Spinal cord (tissue), 10 donors: ENCODE measurements around the gene BCAS1. TPM values are rescaled to one million over a fixed set of nuclear protein-coding genes. Genes with fewer than 3 reads are reported as not detected.

Experiments
- DNase-seq, 6 donors: peaks; one replicate each; pipeline versions ENCODE4 v3.0.0 to v3.0.0-alpha.2; 2013 to 2015; ENCODE audit warnings: low spot score in 6 of 6, low read depth in 4 of 6
- H3K27ac ChIP-seq: one replicate; pipeline ENCODE4 v1.5.1; 2013; ENCODE audit warnings: low read depth, low read length, control low read depth
- H3K27me3 ChIP-seq: one replicate; pipeline ENCODE4 v1.6.1; 2013; ENCODE audit warnings: low read length; ENCODE audit not compliant: control insufficient read depth, insufficient read depth
- H3K36me3 ChIP-seq: one replicate; pipeline ENCODE4 v1.6.1; 2013; ENCODE audit warnings: low read length; ENCODE audit not compliant: control insufficient read depth, insufficient read depth
- H3K4me1 ChIP-seq: one replicate; pipeline ENCODE4 v1.6.1; 2013; ENCODE audit warnings: low read length; ENCODE audit not compliant: control insufficient read depth, insufficient read depth
- H3K4me3 ChIP-seq: one replicate; pipeline ENCODE4 v1.5.1; 2013; ENCODE audit warnings: low read depth, low read length, control low read depth
- H3K9me3 ChIP-seq: one replicate; pipeline ENCODE4 v1.6.1; 2013; ENCODE audit warnings: low read length; ENCODE audit not compliant: control insufficient read depth, insufficient read depth
- WGBS: methylation state at CpG from one replicate; pipeline ENCODE4 v1.1.5; 2013; ENCODE audit warnings: missing lambda C conversion rate; ENCODE audit not compliant: insufficient coverage; 5-methylcytosine and 5-hydroxymethylcytosine counted together
- polyA plus RNA-seq, 2 donors: library from polyadenylated mRNA; unstranded; fragments of 120-200 nt; gene quantifications; one replicate each; pipeline ENCODE4 v1.2.1, GENCODE V29; 2013; ENCODE audit not compliant: insufficient read length in 2 of 2
- total RNA-seq, 2 donors: library from RNA; depleted of rRNA in 1 of 2; stranded (reverse); fragments of 120-200 nt in 1 of 2; fragments of >200 nt in 1 of 2; gene quantifications; one replicate each; pipeline versions ENCODE4 v1.2.3 to v1.2.4, GENCODE V29; 2013 to 2014
- donor health status: healthy.

The BCAS1 gene
- total and polyA plus RNA-seq, 4 donors = 93.3 to 402 (median 189) TPM

GRCh38 chr20:54068966-54069365 is 1.4 kb downstream of the BCAS1 start:
- no peaks in the 10 kb centered on the region for H3K36me3 ChIP-seq
- H3K4me1 ChIP-seq = peaks cover 6% of the 10 kb centered on the region
- H3K27ac ChIP-seq = no peak overlapping the region
- H3K4me3 ChIP-seq = no peak overlapping the region
- WGBS = 87% methylated on average over 3 of the region's 5 CpGs
- no peaks in the 10 kb centered on the region for H3K27me3 ChIP-seq
- DNase-seq = no peak
- H3K9me3 ChIP-seq = no peaks in the 10 kb centered on the region

- WGBS = 75% methylated on average over 4 of the region's 5 CpGs
- no peak overlapping the region for H3K4me3 ChIP-seq
- no peak for DNase-seq
- H3K27me3 ChIP-seq = no peaks in the 10 kb centered on the region
- H3K9me3 ChIP-seq = no peaks in the 10 kb centered on the region
- peaks cover 7% of the 10 kb centered on the region for H3K4me1 ChIP-seq
- H3K27ac ChIP-seq = no peak overlapping the region
- no peaks in the 10 kb centered on the region for H3K36me3 ChIP-seq
Measured at GRCh38 chr20:54068495-54068894, 1.9 kb downstream of the BCAS1 start.

GRCh38 chr20:54067606-54068174 is 2.7 kb downstream of the BCAS1 start:
- 83% methylated on average over 5 of the region's 8 CpGs for WGBS
- no peak overlapping the region for H3K4me3 ChIP-seq
- peaks cover 7% of the 10 kb centered on the region for H3K4me1 ChIP-seq
- no peak overlapping the region for H3K27ac ChIP-seq
- no peaks in the 10 kb centered on the region for H3K36me3 ChIP-seq
- H3K9me3 ChIP-seq = no peaks in the 10 kb centered on the region
- H3K27me3 ChIP-seq = no peaks in the 10 kb centered on the region
- DNase-seq = peak in 4 of 6 donors; percentile 7 to 67 (median 37)

- peaks cover 7% of the 10 kb centered on the region for H3K4me1 ChIP-seq
- DNase-seq = no peak
- H3K36me3 ChIP-seq = no peaks in the 10 kb centered on the region
- no peak overlapping the region for H3K4me3 ChIP-seq
- H3K9me3 ChIP-seq = no peaks in the 10 kb centered on the region
- 73% methylated on average over 6 of the region's 7 CpGs for WGBS
- no peaks in the 10 kb centered on the region for H3K27me3 ChIP-seq
- no peak overlapping the region for H3K27ac ChIP-seq
Measured at GRCh38 chr20:54065601-54066038, 4.8 kb downstream of the BCAS1 start.

GRCh38 chr20:54064939-54065338 is 5.5 kb downstream of the BCAS1 start:
- no peak for DNase-seq
- WGBS = 40% methylated on average over 1 of the region's 7 CpGs
- no peaks in the 10 kb centered on the region for H3K36me3 ChIP-seq
- H3K9me3 ChIP-seq = no peaks in the 10 kb centered on the region
- no peak overlapping the region for H3K27ac ChIP-seq
- H3K27me3 ChIP-seq = no peaks in the 10 kb centered on the region
- no peak overlapping the region for H3K4me3 ChIP-seq
- peaks cover 7% of the 10 kb centered on the region for H3K4me1 ChIP-seq

GRCh38 chr20:54063992-54064676 is 6.3 kb downstream of the BCAS1 start:
- no peaks in the 10 kb centered on the region for H3K9me3 ChIP-seq
- DNase-seq = no peak
- no peak overlapping the region for H3K27ac ChIP-seq
- 73% methylated on average over 6 of the region's 11 CpGs for WGBS
- H3K4me3 ChIP-seq = no peak overlapping the region
- H3K36me3 ChIP-seq = no peaks in the 10 kb centered on the region
- H3K4me1 ChIP-seq = peaks cover 7% of the 10 kb centered on the region
- no peaks in the 10 kb centered on the region for H3K27me3 ChIP-seq

- Histone ChIP-seq H3K27ac (no peak overlapping the region), H3K4me3 (no peak overlapping the region), H3K36me3 (no peaks in the 10 kb centered on the region), H3K27me3 (no peaks in the 10 kb centered on the region), H3K4me1 (peaks cover 7% of the 10 kb centered on the region), H3K9me3 (no peaks in the 10 kb centered on the region)
- WGBS = no CpG with 5 or more reads among the region's 3 CpGs
- DNase-seq = no peak
Measured at GRCh38 chr20:54063580-54063979, 6.8 kb downstream of the BCAS1 start.

GRCh38 chr20:54062812-54063280 is 7.5 kb downstream of the BCAS1 start:
- Histone ChIP-seq H3K27me3 (no peaks in the 10 kb centered on the region), H3K36me3 (no peaks in the 10 kb centered on the region), H3K4me3 (no peak overlapping the region), H3K27ac (no peak overlapping the region), H3K4me1 (peaks cover 7% of the 10 kb centered on the region), H3K9me3 (no peaks in the 10 kb centered on the region)
- peak; percentile 32 to 88 (median 48) for DNase-seq
- WGBS = 78% methylated on average over 3 of the region's 4 CpGs

- Histone ChIP-seq H3K27me3 (no peaks in the 10 kb centered on the region), H3K4me1 (peaks cover 7% of the 10 kb centered on the region), H3K9me3 (no peaks in the 10 kb centered on the region), H3K4me3 (no peak overlapping the region), H3K27ac (no peak overlapping the region), H3K36me3 (no peaks in the 10 kb centered on the region)
- DNase-seq = no peak
- 85% methylated on average over 3 of the region's 8 CpGs for WGBS
Measured at GRCh38 chr20:54061101-54061881, 9.1 kb downstream of the BCAS1 start.
